CD14-positive monocyte (primary cell): ENCODE measurements around the gene RPS6KA3. TPM values are rescaled to one million over a fixed set of nuclear protein-coding genes. Genes with fewer than 3 reads are reported as not detected.

Experiments
- DNase-seq, 3 donors: peaks; one replicate each; pipeline ENCODE4 v3.0.0-alpha.2; 2011 to 2022
- H2AFZ ChIP-seq: 2 replicates; pipeline ENCODE4 v1.6.0; 2012; ENCODE audit warnings: mild to moderate bottlenecking, low read depth, low read length, inconsistent platforms; ENCODE audit not compliant: insufficient read depth, poor library complexity, severe bottlenecking
- H3K27ac ChIP-seq, 2 donors: 1 replicate in 1 of 2; 2 replicates in 1 of 2; pipeline ENCODE4 v1.5.1; 2012 to 2013; ENCODE audit warnings: low read length in 2 of 2, control low read depth in 1 of 2, inconsistent platforms in 1 of 2, low read depth in 1 of 2, mild to moderate bottlenecking in 1 of 2
- H3K27me3 ChIP-seq, 2 donors: one replicate each; pipeline versions ENCODE4 v1.6.0 to v1.6.1; 2011 to 2013; ENCODE audit warnings: low read length in 2 of 2; ENCODE audit not compliant: control insufficient read depth in 2 of 2, insufficient read depth in 2 of 2
- H3K36me3 ChIP-seq, 2 donors: replicated peaks in 1 of 2; 1 replicate in 1 of 2; 2 replicates in 1 of 2; pipeline versions ENCODE4 v1.5.1 to v1.6.1; 2012 to 2013; ENCODE audit warnings: low read length in 2 of 2, control low read depth in 1 of 2, inconsistent platforms in 1 of 2, mild to moderate bottlenecking in 1 of 2; ENCODE audit not compliant: insufficient read depth in 2 of 2, control insufficient read depth in 1 of 2
- H3K4me1 ChIP-seq, 2 donors: 1 replicate in 1 of 2; 2 replicates in 1 of 2; pipeline versions ENCODE4 v1.5.1 to v1.6.1; 2012 to 2013; ENCODE audit warnings: low read length in 2 of 2, control low read depth in 1 of 2, inconsistent platforms in 1 of 2, mild to moderate bottlenecking in 1 of 2, moderate library complexity in 1 of 2; ENCODE audit not compliant: insufficient read depth in 2 of 2, control insufficient read depth in 1 of 2
- H3K4me2 ChIP-seq: replicated peaks from 2 replicates; pipeline ENCODE3; 2012; ENCODE audit warnings: low read length, moderate library complexity, mild to moderate bottlenecking; ENCODE audit not compliant: poor library complexity, severe bottlenecking; ENCODE audit errors: extremely low read depth
- H3K4me3 ChIP-seq, 3 experiments: fragments of 200-600 bp in 1 of 3; sonication (generic) in 1 of 3; replicated peaks in 1 of 3; 1 replicate in 2 of 3; 2 replicates in 1 of 3; pipeline ENCODE4 v1.5.1; 2011 to 2013; ENCODE audit warnings: low read length in 3 of 3, mild to moderate bottlenecking in 3 of 3, control low read depth in 2 of 3, low read depth in 2 of 3, inconsistent platforms in 1 of 3, moderate library complexity in 1 of 3
- H3K79me2 ChIP-seq: 2 replicates; pipeline ENCODE4 v1.6.0; 2012; ENCODE audit warnings: mild to moderate bottlenecking, control low read depth, inconsistent platforms, low read length, moderate library complexity; ENCODE audit not compliant: insufficient read depth
- H3K9ac ChIP-seq: 2 replicates; pipeline ENCODE4 v1.6.0; 2017; ENCODE audit warnings: low read length, mild to moderate bottlenecking; ENCODE audit not compliant: insufficient read depth, poor library complexity, severe bottlenecking
- H3K9me3 ChIP-seq, 2 donors: replicated peaks in 1 of 2; 1 replicate in 1 of 2; 2 replicates in 1 of 2; pipeline versions ENCODE4 v1.5.1 to v1.6.1; 2012 to 2013; ENCODE audit warnings: low read length in 2 of 2, control low read depth in 1 of 2; ENCODE audit not compliant: control insufficient read depth in 1 of 2, insufficient read depth in 1 of 2
- H4K20me1 ChIP-seq: 2 replicates; pipeline ENCODE4 v1.6.0; 2012; ENCODE audit warnings: mild to moderate bottlenecking, low read length, control low read depth, moderate library complexity; ENCODE audit not compliant: insufficient read depth
- H3K27ac Mint-ChIP-seq, 7 donors: one replicate each; pipeline ENCODE4 v1.8.0; 2020; ENCODE audit warnings: mild to moderate bottlenecking in 7 of 7, mixed read lengths in 7 of 7, moderate library complexity in 6 of 7, inconsistent platforms in 2 of 7
- H3K27me3 Mint-ChIP-seq, 3 donors: one replicate each; pipeline ENCODE4 v1.8.0; 2021 to 2022; ENCODE audit warnings: low read depth in 3 of 3, mild to moderate bottlenecking in 3 of 3, mixed read lengths in 3 of 3, moderate library complexity in 3 of 3, inconsistent platforms in 1 of 3
- H3K36me3 Mint-ChIP-seq, 2 donors: one replicate each; pipeline ENCODE4 v1.8.0; 2020; ENCODE audit warnings: mixed read lengths in 2 of 2, inconsistent platforms in 1 of 2, mild to moderate bottlenecking in 1 of 2
- H3K4me1 Mint-ChIP-seq: one replicate; pipeline ENCODE4 v1.8.0; 2020; ENCODE audit warnings: mild to moderate bottlenecking, mixed read lengths
- H3K4me3 Mint-ChIP-seq, 2 donors: one replicate each; pipeline ENCODE4 v1.8.0; 2020; ENCODE audit warnings: mild to moderate bottlenecking in 2 of 2, mixed read lengths in 2 of 2, moderate library complexity in 1 of 2
- H3K9me3 Mint-ChIP-seq, 7 donors: one replicate each; pipeline ENCODE4 v1.8.0; 2020 to 2022; ENCODE audit warnings: mixed read lengths in 7 of 7, mild to moderate bottlenecking in 6 of 7, moderate library complexity in 6 of 7, inconsistent platforms in 2 of 7
- CTCF ChIP-seq: fragments of 200-600 bp; IDR thresholded peaks from one replicate; pipeline ENCODE4 v1.8.0; 2022; ENCODE audit warnings: antibody characterized with exemption, mild to moderate bottlenecking
- WGBS: methylation state at CpG from one replicate; pipeline ENCODE4 v1.1.5; 2013; ENCODE audit warnings: missing lambda C conversion rate; ENCODE audit not compliant: insufficient coverage; 5-methylcytosine and 5-hydroxymethylcytosine counted together
- intact Hi-C, 2 donors: fragments of 100-400 bp; cut with micrococcal nuclease; formaldehyde crosslinking; loops; one replicate each; pipeline versions ENCODE4 v1.15.0 to v1.15.1; 2023
- polyA plus RNA-seq, 3 donors: library from polyadenylated mRNA; depleted of rRNA in 1 of 3; unstranded in 2 of 3; stranded (reverse) in 1 of 3; fragments of 300-500 nt in 2 of 3; fragments of >200 nt in 1 of 3; fragmentation: Illumina TruSeq in 2 of 3; gene quantifications; 1 replicate in 2 of 3; 2 replicates in 1 of 3; pipeline ENCODE4 v1.2.3, GENCODE V29; 2012 to 2021

The RPS6KA3 gene
- polyA plus RNA-seq, 3 donors = 14.6 to 28.2 (median 21.6) TPM

DNA sequence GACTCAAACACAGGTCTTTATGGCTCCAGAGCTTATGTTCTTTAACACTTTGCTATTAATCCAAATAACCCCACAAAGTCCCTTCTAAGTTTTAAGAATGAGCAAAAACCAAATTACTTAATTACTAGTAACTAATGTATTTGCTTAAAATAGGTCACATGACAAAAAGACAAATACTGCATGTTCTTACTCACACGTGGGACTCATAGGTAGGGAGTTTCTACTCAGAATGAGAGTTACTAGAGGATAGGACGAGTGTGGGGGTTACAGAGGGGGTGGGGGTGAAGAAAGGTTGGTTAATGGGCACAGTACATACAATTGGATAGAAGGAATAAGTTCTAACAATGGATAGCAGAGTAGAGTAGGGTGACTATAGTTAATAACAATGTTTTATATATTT lies 5.8 kb downstream of the RPS6KA3 start:
- H2AFZ ChIP-seq = no peak overlapping the region
- H3K4me1 Mint-ChIP-seq = peaks cover 61% of the 10 kb centered on the region
- H3K36me3 Mint-ChIP-seq = no peaks in the 10 kb centered on the region
- peaks cover 45 to 62% of the 10 kb centered on the region in 2 donors for H3K4me1 ChIP-seq
- WGBS = 33% methylated on average over 1 of the region's 2 CpGs
- intact Hi-C loops = loop anchor here in 1 of 2 donors (10.0 kb wide), 2 partner anchors 54 to 114 kb away; no protein-coding TSS in a partner anchor
- H3K4me2 ChIP-seq = no peak overlapping the region
- H3K27me3 Mint-ChIP-seq = peaks cover 0 to 10% (median 0%) of the 10 kb centered on the region in 3 donors
- no peak overlapping the region for H3K4me3 ChIP-seq
- no peak overlapping the region for H3K4me3 Mint-ChIP-seq
- no peaks in the 10 kb centered on the region for H3K9me3 ChIP-seq
- peaks cover 0 to 2% of the 10 kb centered on the region in 2 donors for H3K27me3 ChIP-seq
- DNase-seq = no peak
- H3K79me2 ChIP-seq = peaks cover 97% of the 10 kb centered on the region
- TF ChIP-seq CTCF = no peak
- no peak overlapping the region for H3K27ac ChIP-seq
- peaks cover 48% of the 10 kb centered on the region for H4K20me1 ChIP-seq
- H3K36me3 ChIP-seq = no peaks in the 10 kb centered on the region
- H3K27ac Mint-ChIP-seq = no peak overlapping the region
- peaks cover 0 to 5% (median 3%) of the 10 kb centered on the region in 7 donors for H3K9me3 Mint-ChIP-seq
- no peak overlapping the region for H3K9ac ChIP-seq

GRCh38 chrX:20254712-20255299 lies 11.9 kb downstream of the RPS6KA3 start:
- Histone ChIP-seq H3K79me2 (peaks cover 90% of the 10 kb centered on the region), H2AFZ (no peak overlapping the region), H3K4me3 (no peak overlapping the region), H3K9me3 (no peaks in the 10 kb centered on the region), H3K27me3 (no peaks in the 10 kb centered on the region), H3K9ac (no peak overlapping the region), H3K36me3 (no peaks in the 10 kb centered on the region), H3K27ac (no peak overlapping the region), H3K4me2 (no peak overlapping the region), H3K4me1 (peaks cover 36 to 53% of the 10 kb centered on the region in 2 donors), H4K20me1 (peaks cover 69% of the 10 kb centered on the region)
- intact Hi-C loops = loop anchor here in 1 of 2 donors (5.0 kb wide), 1 partner anchor 187 kb away; no protein-coding TSS in a partner anchor
- DNase-seq = no peak
- Mint-ChIP-seq H3K27ac (peak overlapping the region in 4 of 7 donors; percentile 8 to 36 (median 24)), H3K4me3 (no peak overlapping the region), H3K27me3 (peaks cover 0 to 7% (median 0%) of the 10 kb centered on the region in 3 donors), H3K9me3 (no peaks in the 10 kb centered on the region), H3K36me3 (no peaks in the 10 kb centered on the region), H3K4me1 (peaks cover 57% of the 10 kb centered on the region)
- no peak for TF ChIP-seq CTCF
- WGBS = no CpG with 5 or more reads among the region's 4 CpGs
